ENCODE measurements around the gene TRIM41.

- TF ChIP-seq POLR2A (IDR thresholded peaks at IDR 0.05): no peak
- TF ChIP-seq CTCF (IDR thresholded peaks at IDR 0.05): no peak
These were observed 10.8 kb downstream of the TRIM41 start for GRCh38 chr5:181233801-181234454.

Data from adrenal gland (tissue), 5 donors.